C4-2B (cell line): ENCODE data around the gene PIGU.

Experiments
- ZFX ChIP-seq: fragments of 450-650 bp; IDR thresholded peaks from 2 replicates; pipeline ENCODE4 v1.6.1; 2017
- TF ChIP-seq, protein P1 (sequence below): fragments of 450-650 bp; conservative IDR thresholded peaks from 2 replicates; pipeline ENCODE4 v1.5.1; 2017; ENCODE audit warnings: mild to moderate bottlenecking

DNA sequence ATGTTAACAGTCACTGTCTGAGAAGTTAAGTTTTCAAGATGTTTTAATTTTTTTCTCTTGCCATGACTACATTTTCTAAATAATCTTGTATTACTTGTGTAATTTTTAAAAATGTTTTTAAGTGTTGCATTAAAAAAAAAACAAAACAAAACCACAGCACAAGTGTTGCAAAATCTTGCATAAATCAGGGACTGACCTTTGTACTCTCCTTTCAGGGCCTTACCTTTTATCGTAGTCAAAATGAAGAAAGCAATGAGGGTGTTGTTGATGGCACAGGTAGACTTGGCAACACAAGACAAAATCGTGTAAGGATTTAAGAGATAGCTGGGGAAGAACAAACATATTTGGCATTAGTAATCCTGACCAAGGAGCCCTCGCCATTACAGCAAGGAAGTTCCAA lies 42.5 kb downstream of the PIGU start:
- TF ChIP-seq, protein P1, sequence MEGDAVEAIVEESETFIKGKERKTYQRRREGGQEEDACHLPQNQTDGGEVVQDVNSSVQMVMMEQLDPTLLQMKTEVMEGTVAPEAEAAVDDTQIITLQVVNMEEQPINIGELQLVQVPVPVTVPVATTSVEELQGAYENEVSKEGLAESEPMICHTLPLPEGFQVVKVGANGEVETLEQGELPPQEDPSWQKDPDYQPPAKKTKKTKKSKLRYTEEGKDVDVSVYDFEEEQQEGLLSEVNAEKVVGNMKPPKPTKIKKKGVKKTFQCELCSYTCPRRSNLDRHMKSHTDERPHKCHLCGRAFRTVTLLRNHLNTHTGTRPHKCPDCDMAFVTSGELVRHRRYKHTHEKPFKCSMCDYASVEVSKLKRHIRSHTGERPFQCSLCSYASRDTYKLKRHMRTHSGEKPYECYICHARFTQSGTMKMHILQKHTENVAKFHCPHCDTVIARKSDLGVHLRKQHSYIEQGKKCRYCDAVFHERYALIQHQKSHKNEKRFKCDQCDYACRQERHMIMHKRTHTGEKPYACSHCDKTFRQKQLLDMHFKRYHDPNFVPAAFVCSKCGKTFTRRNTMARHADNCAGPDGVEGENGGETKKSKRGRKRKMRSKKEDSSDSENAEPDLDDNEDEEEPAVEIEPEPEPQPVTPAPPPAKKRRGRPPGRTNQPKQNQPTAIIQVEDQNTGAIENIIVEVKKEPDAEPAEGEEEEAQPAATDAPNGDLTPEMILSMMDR, result no peak
- TF ChIP-seq ZFX, result no peak
